Measurements from ENCODE around the gene SSBP3.

Gene SSBP3

GRCh38 chr1:54359393-54360162 is 46.6 kb downstream of the SSBP3 start:
- no peak overlapping the region for H3K9ac ChIP-seq (ENCODE audit: low read length)
- H4K20me1 ChIP-seq (ENCODE audit: insufficient read depth, low read length), result no peaks in the 10 kb centered on the region
- H3K27ac ChIP-seq (ENCODE audit: low read length), result no peak overlapping the region
- H2AFZ ChIP-seq (ENCODE audit: low read depth, low read length), result no peak overlapping the region
- H3K4me1 ChIP-seq (ENCODE audit: low read length), result no peaks in the 10 kb centered on the region
- H3K4me3 ChIP-seq (ENCODE audit: low read length), result no peak overlapping the region
- TF ChIP-seq CTCF (IDR thresholded peaks at IDR 0.05; ENCODE audit: low read depth, low read length) (no peak), EZH2phosphoT487 (IDR thresholded peaks at IDR 0.05; ENCODE audit: low read depth) (no peak)
- no peaks in the 10 kb centered on the region for H3K9me3 ChIP-seq (ENCODE audit: insufficient read depth, low read length)
- H3K79me2 ChIP-seq (ENCODE audit: low read length), result no peaks in the 10 kb centered on the region
- H3K4me2 ChIP-seq (ENCODE audit: low read length), result no peak overlapping the region
- H3K27me3 ChIP-seq (ENCODE audit: low read depth, low read length), result no peaks in the 10 kb centered on the region
- H3K36me3 ChIP-seq (replicated peaks; ENCODE audit: low read depth, low read length), result no peaks in the 10 kb centered on the region

- H4K20me1 ChIP-seq (ENCODE audit: insufficient read depth, low read length), result no peaks in the 10 kb centered on the region
- H3K36me3 ChIP-seq (replicated peaks; ENCODE audit: low read depth, low read length), result no peaks in the 10 kb centered on the region
- no peak overlapping the region for H3K4me2 ChIP-seq (ENCODE audit: low read length)
- H2AFZ ChIP-seq (ENCODE audit: low read depth, low read length), result no peak overlapping the region
- no peaks in the 10 kb centered on the region for H3K4me1 ChIP-seq (ENCODE audit: low read length)
- no peak overlapping the region for H3K9ac ChIP-seq (ENCODE audit: low read length)
- H3K79me2 ChIP-seq (ENCODE audit: low read length), result no peaks in the 10 kb centered on the region
- TF ChIP-seq CTCF (IDR thresholded peaks at IDR 0.05; ENCODE audit: low read depth, low read length) (no peak), EZH2phosphoT487 (IDR thresholded peaks at IDR 0.05; ENCODE audit: low read depth) (no peak)
- H3K9me3 ChIP-seq (ENCODE audit: insufficient read depth, low read length), result no peaks in the 10 kb centered on the region
- no peaks in the 10 kb centered on the region for H3K27me3 ChIP-seq (ENCODE audit: low read depth, low read length)
- no peak overlapping the region for H3K4me3 ChIP-seq (ENCODE audit: low read length)
- no peak overlapping the region for H3K27ac ChIP-seq (ENCODE audit: low read length)
Measured at GRCh38 chr1:54358503-54359168, 47.6 kb downstream of the SSBP3 start.

GRCh38 chr1:54357967-54358366 is 48.2 kb downstream of the SSBP3 start:
- no peaks in the 10 kb centered on the region for H3K9me3 ChIP-seq (ENCODE audit: insufficient read depth, low read length)
- H3K36me3 ChIP-seq (replicated peaks; ENCODE audit: low read depth, low read length), result no peaks in the 10 kb centered on the region
- no peaks in the 10 kb centered on the region for H3K79me2 ChIP-seq (ENCODE audit: low read length)
- no peak overlapping the region for H2AFZ ChIP-seq (ENCODE audit: low read depth, low read length)
- TF ChIP-seq EZH2phosphoT487 (IDR thresholded peaks at IDR 0.05; ENCODE audit: low read depth) (no peak), CTCF (IDR thresholded peaks at IDR 0.05; ENCODE audit: low read depth, low read length) (no peak)
- no peaks in the 10 kb centered on the region for H3K4me1 ChIP-seq (ENCODE audit: low read length)
- no peak overlapping the region for H3K4me3 ChIP-seq (ENCODE audit: low read length)
- no peaks in the 10 kb centered on the region for H3K27me3 ChIP-seq (ENCODE audit: low read depth, low read length)
- no peaks in the 10 kb centered on the region for H4K20me1 ChIP-seq (ENCODE audit: insufficient read depth, low read length)
- H3K27ac ChIP-seq (ENCODE audit: low read length), result no peak overlapping the region
- no peak overlapping the region for H3K4me2 ChIP-seq (ENCODE audit: low read length)
- no peak overlapping the region for H3K9ac ChIP-seq (ENCODE audit: low read length)

- no peak overlapping the region for H3K4me3 ChIP-seq (ENCODE audit: low read length)
- no peak overlapping the region for H3K9ac ChIP-seq (ENCODE audit: low read length)
- TF ChIP-seq EZH2phosphoT487 (IDR thresholded peaks at IDR 0.05; ENCODE audit: low read depth) (no peak), CTCF (IDR thresholded peaks at IDR 0.05; ENCODE audit: low read depth, low read length) (no peak)
- no peaks in the 10 kb centered on the region for H3K27me3 ChIP-seq (ENCODE audit: low read depth, low read length)
- no peaks in the 10 kb centered on the region for H3K9me3 ChIP-seq (ENCODE audit: insufficient read depth, low read length)
- H3K36me3 ChIP-seq (replicated peaks; ENCODE audit: low read depth, low read length), result no peaks in the 10 kb centered on the region
- no peak overlapping the region for H3K27ac ChIP-seq (ENCODE audit: low read length)
- H4K20me1 ChIP-seq (ENCODE audit: insufficient read depth, low read length), result no peaks in the 10 kb centered on the region
- H2AFZ ChIP-seq (ENCODE audit: low read depth, low read length), result no peak overlapping the region
- H3K79me2 ChIP-seq (ENCODE audit: low read length), result no peaks in the 10 kb centered on the region
- H3K4me2 ChIP-seq (ENCODE audit: low read length), result no peak overlapping the region
- no peaks in the 10 kb centered on the region for H3K4me1 ChIP-seq (ENCODE audit: low read length)
Measured at GRCh38 chr1:54356680-54357147, 49.5 kb downstream of the SSBP3 start.
